Neural cell (in vitro differentiated cells): Measurements from ENCODE around the gene ZNF493. TPM values are rescaled to one million over a fixed set of nuclear protein-coding genes. Genes with fewer than 3 reads are reported as not detected.

ENCODE experiments used
- H2AFZ ChIP-seq: fragments of 200-600, 300-800 bp; sonication (generic), shearing (Covaris generic); 2 replicates; pipeline ENCODE4 v1.6.0; 2014; ENCODE audit warnings: low read depth, mild to moderate bottlenecking, antibody characterized with exemption, low read length, moderate library complexity
- H3F3A ChIP-seq: fragments of 200-600 bp; shearing (Covaris generic); 2 replicates; pipeline ENCODE4 v1.6.1; 2016; ENCODE audit warnings: mild to moderate bottlenecking, moderate library complexity, mixed read lengths, antibody characterized with exemption, low read length; ENCODE audit not compliant: insufficient read depth, poor library complexity, severe bottlenecking
- H3K27ac ChIP-seq: fragments of 200-600, 300-800 bp; sonication (generic), shearing (Covaris generic); 2 replicates; pipeline ENCODE4 v1.5.1; 2014; ENCODE audit warnings: mild to moderate bottlenecking, low read length, moderate library complexity
- H3K27me3 ChIP-seq: fragments of 300-800, 200-600 bp; sonication (generic), shearing (Covaris generic); 2 replicates; pipeline ENCODE4 v1.6.0; 2014; ENCODE audit warnings: mild to moderate bottlenecking, low read depth, low read length, moderate library complexity; ENCODE audit not compliant: insufficient read depth
- H3K36me3 ChIP-seq: fragments of 300-800, 200-600 bp; sonication (generic), shearing (Covaris generic); 2 replicates; pipeline ENCODE4 v1.5.1; 2014; ENCODE audit warnings: mild to moderate bottlenecking, antibody characterized with exemption, low read length, moderate library complexity; ENCODE audit not compliant: insufficient read depth
- H3K4me2 ChIP-seq: fragments of 300-800, 200-600 bp; sonication (generic), shearing (Covaris generic); 2 replicates; pipeline ENCODE4 v1.6.0; 2014; ENCODE audit warnings: mild to moderate bottlenecking, low read length
- H3K4me3 ChIP-seq: fragments of 300-800, 200-600 bp; sonication (generic), shearing (Covaris generic); 2 replicates; pipeline ENCODE4 v1.5.1; 2014; ENCODE audit warnings: mild to moderate bottlenecking, low read length, moderate library complexity
- H3K79me2 ChIP-seq: fragments of 200-600 bp; shearing (Covaris generic); replicated peaks from 2 replicates; pipeline ENCODE4 v1.6.0; 2014; ENCODE audit warnings: mild to moderate bottlenecking, low read length, moderate library complexity; ENCODE audit not compliant: insufficient read depth
- H3K9ac ChIP-seq: fragments of 300-800, 200-600 bp; sonication (generic), shearing (Covaris generic); 2 replicates; pipeline ENCODE4 v1.6.1; 2016; ENCODE audit warnings: mild to moderate bottlenecking, low read length, mixed read lengths
- H3K9me2 ChIP-seq: fragments of 200-600 bp; shearing (Covaris generic); 2 replicates; pipeline ENCODE4 v1.6.1; 2016; ENCODE audit warnings: mild to moderate bottlenecking, low read length, mixed read lengths; ENCODE audit not compliant: insufficient read depth
- H3K9me3 ChIP-seq: fragments of 200-600, 300-800 bp; sonication (generic), shearing (Covaris generic); 2 replicates; pipeline ENCODE4 v1.6.1; 2016; ENCODE audit warnings: mild to moderate bottlenecking, mixed run types, low read length, moderate library complexity, mixed read lengths
- H4K20me1 ChIP-seq: fragments of 200-600 bp; shearing (Covaris generic); 2 replicates; pipeline ENCODE4 v1.6.1; 2016; ENCODE audit warnings: mild to moderate bottlenecking, mixed run types; ENCODE audit not compliant: insufficient read depth
- CTCF ChIP-seq: fragments of 450-650 bp; IDR thresholded peaks from 2 replicates; pipeline ENCODE4 v1.5.1; 2014; ENCODE audit warnings: antibody characterized with exemption, mild to moderate bottlenecking, moderate library complexity; ENCODE audit not compliant: poor library complexity, severe bottlenecking
- EP300 ChIP-seq: fragments of 450-650 bp; conservative IDR thresholded peaks from 2 replicates; pipeline ENCODE4 v1.6.1; 2014; ENCODE audit warnings: antibody characterized with exemption, mild to moderate bottlenecking, moderate library complexity; ENCODE audit not compliant: poor library complexity, severe bottlenecking
- EZH2 ChIP-seq: fragments of 200-600, 300-800 bp; shearing (Covaris generic), sonication (generic); IDR thresholded peaks from 2 replicates; pipeline ENCODE4 v1.6.1; 2014; ENCODE audit warnings: antibody characterized with exemption, low read length, borderline replicate concordance, mild to moderate bottlenecking; ENCODE audit not compliant: insufficient read depth, poor library complexity, severe bottlenecking
- MXI1 ChIP-seq: fragments of 450-650 bp; conservative IDR thresholded peaks from 2 replicates; pipeline ENCODE4 v1.6.1; 2014; ENCODE audit warnings: antibody characterized with exemption, mild to moderate bottlenecking; ENCODE audit not compliant: poor library complexity, severe bottlenecking
- POLR2AphosphoS5 ChIP-seq: IDR thresholded peaks from 2 replicates; pipeline ENCODE4 v1.6.1; 2012
- RAD21 ChIP-seq: fragments of 450-650 bp; conservative IDR thresholded peaks from 2 replicates; pipeline ENCODE4 v1.6.1; 2014; ENCODE audit warnings: antibody characterized with exemption, mild to moderate bottlenecking, moderate library complexity
- REST ChIP-seq: IDR thresholded peaks from 2 replicates; pipeline ENCODE4 v1.6.1; 2012; ENCODE audit warnings: borderline replicate concordance
- SMC3 ChIP-seq: fragments of 450-650 bp; conservative IDR thresholded peaks from 2 replicates; pipeline ENCODE4 v1.6.1; 2014; ENCODE audit warnings: antibody characterized with exemption, mild to moderate bottlenecking, moderate library complexity; ENCODE audit not compliant: poor library complexity
- TAF1 ChIP-seq: IDR thresholded peaks from 2 replicates; pipeline ENCODE4 v1.6.1; 2012; ENCODE audit warnings: low read depth
- polyA plus RNA-seq: library from polyadenylated mRNA; depleted of rRNA; stranded (reverse); fragments of >200 nt; gene quantifications from 2 replicates; pipeline ENCODE4 v1.2.3, GENCODE V29; 2014

The ZNF493 gene
- polyA plus RNA-seq, 1 donor from 2014 or later: 85.8 TPM

- Histone ChIP-seq H4K20me1 (no peaks in the 10 kb centered on the region), H2AFZ (no peak overlapping the region), H3K27ac (no peak overlapping the region), H3F3A (no peaks in the 10 kb centered on the region), H3K9me3 (no peaks in the 10 kb centered on the region), H3K79me2 (no peaks in the 10 kb centered on the region), H3K4me3 (no peak overlapping the region), H3K9ac (no peak overlapping the region), H3K4me2 (no peak overlapping the region), H3K9me2 (no peaks in the 10 kb centered on the region), H3K27me3 (no peaks in the 10 kb centered on the region), H3K36me3 (peaks cover 6% of the 10 kb centered on the region)
- TF ChIP-seq RAD21: no peak
- no peak for TF ChIP-seq SMC3
Observed at GRCh38 chr19:21434967-21435544, 38.1 kb downstream of the ZNF493 start.

- Histone ChIP-seq H3F3A (no peaks in the 10 kb centered on the region), H3K36me3 (peaks cover 9% of the 10 kb centered on the region), H3K9ac (no peak overlapping the region), H3K9me2 (no peaks in the 10 kb centered on the region), H2AFZ (no peak overlapping the region), H4K20me1 (no peaks in the 10 kb centered on the region), H3K79me2 (no peaks in the 10 kb centered on the region), H3K27ac (no peak overlapping the region), H3K27me3 (no peaks in the 10 kb centered on the region), H3K4me3 (no peak overlapping the region), H3K4me2 (no peak overlapping the region), H3K9me3 (peaks cover 2% of the 10 kb centered on the region)
- TF ChIP-seq POLR2AphosphoS5: no peak
- no peak for TF ChIP-seq TAF1
- no peak for TF ChIP-seq RAD21
- TF ChIP-seq SMC3: no peak
- TF ChIP-seq MXI1: no peak
- TF ChIP-seq EZH2: no peak
Observed at GRCh38 chr19:21439201-21439751, 42.3 kb downstream of the ZNF493 start.

- H3K4me2 ChIP-seq: no peak overlapping the region
- H2AFZ ChIP-seq: no peak overlapping the region
- H3K27me3 ChIP-seq: no peaks in the 10 kb centered on the region
- H3F3A ChIP-seq: no peaks in the 10 kb centered on the region
- no peak overlapping the region for H3K9ac ChIP-seq
- peaks cover 9% of the 10 kb centered on the region for H3K36me3 ChIP-seq
- H3K79me2 ChIP-seq: no peaks in the 10 kb centered on the region
- TF ChIP-seq CTCF: no peak
- no peak for TF ChIP-seq EP300
- no peak for TF ChIP-seq TAF1
- no peak for TF ChIP-seq RAD21
- no peak for TF ChIP-seq SMC3
- no peak for TF ChIP-seq POLR2AphosphoS5
- TF ChIP-seq REST: no peak
- TF ChIP-seq EZH2: no peak
- no peak for TF ChIP-seq MXI1
- H3K4me3 ChIP-seq: no peak overlapping the region
- H3K9me3 ChIP-seq: peaks cover 3% of the 10 kb centered on the region
- no peaks in the 10 kb centered on the region for H3K9me2 ChIP-seq
- no peak overlapping the region for H3K27ac ChIP-seq
- H4K20me1 ChIP-seq: no peaks in the 10 kb centered on the region
Observed at GRCh38 chr19:21440321-21440720, 43.4 kb downstream of the ZNF493 start.
